PFSK-1 (cell line): ENCODE results near the gene NCOA3.

Experiments
- FOXP2 ChIP-seq: optimal IDR thresholded peaks from 2 replicates; pipeline ENCODE3; 2011; ENCODE audit warnings: borderline replicate concordance, control low read depth, inconsistent platforms; ENCODE audit not compliant: insufficient read depth; ENCODE audit errors: extremely low read length, extremely low read depth
- POLR2AphosphoS5 ChIP-seq: IDR thresholded peaks from 2 replicates; pipeline ENCODE4 v1.6.1; 2012; ENCODE audit warnings: low read depth, mild to moderate bottlenecking, control low read depth, low read length, moderate library complexity
- REST ChIP-seq, 2 experiments: IDR thresholded peaks; 2 replicates each; pipeline versions ENCODE4 v1.6.1 to v1.8.0; 2011 to 2012; ENCODE audit warnings: low read depth in 2 of 2, low read length in 2 of 2, control low read depth in 1 of 2, inconsistent platforms in 1 of 2, mild to moderate bottlenecking in 1 of 2, moderate library complexity in 1 of 2; ENCODE audit not compliant: insufficient read depth in 1 of 2
- SIN3A ChIP-seq: IDR thresholded peaks from 2 replicates; pipeline ENCODE4 v1.6.1; 2012; ENCODE audit warnings: mild to moderate bottlenecking, low read length, moderate library complexity, borderline replicate concordance; ENCODE audit not compliant: insufficient read depth
- TAF1 ChIP-seq: IDR thresholded peaks from 2 replicates; pipeline ENCODE4 v1.6.1; 2012; ENCODE audit warnings: low read length, control low read depth, borderline replicate concordance; ENCODE audit not compliant: insufficient read depth

The NCOA3 gene

GRCh38 chr20:47573559-47573958 lies 71.9 kb downstream of the NCOA3 start:
- TF ChIP-seq SIN3A (no peak), FOXP2 (no peak), TAF1 (no peak), POLR2AphosphoS5 (no peak), REST (IDR thresholded peaks at IDR 0.05; ENCODE audit: insufficient read depth in 1 of 2, low read depth in 2 of 2, low read length in 2 of 2) (no peak)

- TF ChIP-seq POLR2AphosphoS5 (no peak), FOXP2 (no peak), SIN3A (no peak)
These were observed 73.1 kb downstream of the NCOA3 start for GRCh38 chr20:47574616-47575364.

- TF ChIP-seq REST (IDR thresholded peaks at IDR 0.05; ENCODE audit: insufficient read depth in 1 of 2, low read depth in 2 of 2, low read length in 2 of 2) (0 out of 4 replicates have a peak, but pooled peaks of 1 of the 2 experiments have one; percentile 56), TAF1 (peak; percentile 62; the same call in 1 of the 2 replicates), FOXP2 (no peak), SIN3A (peak; percentile 86; the same call in 1 of the 2 replicates), POLR2AphosphoS5 (peak; percentile 70; the same call in 1 of the 2 replicates)
These were observed 74.9 kb downstream of the NCOA3 start for GRCh38 chr20:47576516-47577033.

GRCh38 chr20:47577314-47577713 lies 75.6 kb downstream of the NCOA3 start:
- no peak for TF ChIP-seq POLR2AphosphoS5
- no peak for TF ChIP-seq SIN3A
- no peak for TF ChIP-seq FOXP2
- no peak for TF ChIP-seq REST (IDR thresholded peaks at IDR 0.05; ENCODE audit: insufficient read depth in 1 of 2, low read depth in 2 of 2, low read length in 2 of 2)
- TF ChIP-seq TAF1: no peak

- TF ChIP-seq TAF1 (no peak), FOXP2 (no peak), POLR2AphosphoS5 (no peak), SIN3A (no peak), REST (IDR thresholded peaks at IDR 0.05; ENCODE audit: insufficient read depth in 1 of 2, low read depth in 2 of 2, low read length in 2 of 2) (no peak)
These were observed 76.9 kb downstream of the NCOA3 start for GRCh38 chr20:47578543-47578942.
